HCT116 (cell line): ENCODE measurements around the gene CLIP2.

Experiments
- CBX3 ChIP-seq: IDR thresholded peaks from 2 replicates; pipeline ENCODE4 v1.6.1; 2012; ENCODE audit warnings: low read depth
- POLR2A ChIP-seq: IDR thresholded peaks from 2 replicates; pipeline ENCODE4 v1.7.0; 2011; ENCODE audit warnings: borderline replicate concordance; ENCODE audit not compliant: insufficient read depth, insufficient read length; ENCODE audit errors: extremely low read depth
- REST ChIP-seq: IDR thresholded peaks from 2 replicates; pipeline ENCODE4 v1.6.1; 2012; ENCODE audit warnings: low read depth
- SP1 ChIP-seq: IDR thresholded peaks from 2 replicates; pipeline ENCODE4 v1.6.1; 2012; ENCODE audit warnings: low read depth
- TF ChIP-seq, protein P1 (sequence below), 3 experiments: fragments of 200-600 bp in 1 of 3; sonication (generic) in 1 of 3; IDR thresholded peaks in 2 of 3; conservative IDR thresholded peaks in 1 of 3; 2 replicates each; pipeline ENCODE4 v1.5.1; 2012 to 2017; ENCODE audit warnings: low read depth in 2 of 3, low read length in 2 of 3, antibody characterized with exemption in 1 of 3, borderline replicate concordance in 1 of 3, control low read depth in 1 of 3, mild to moderate bottlenecking in 1 of 3, mixed read lengths in 1 of 3, mixed run types in 1 of 3, moderate library complexity in 1 of 3; ENCODE audit not compliant: insufficient read depth in 1 of 3

DNA sequence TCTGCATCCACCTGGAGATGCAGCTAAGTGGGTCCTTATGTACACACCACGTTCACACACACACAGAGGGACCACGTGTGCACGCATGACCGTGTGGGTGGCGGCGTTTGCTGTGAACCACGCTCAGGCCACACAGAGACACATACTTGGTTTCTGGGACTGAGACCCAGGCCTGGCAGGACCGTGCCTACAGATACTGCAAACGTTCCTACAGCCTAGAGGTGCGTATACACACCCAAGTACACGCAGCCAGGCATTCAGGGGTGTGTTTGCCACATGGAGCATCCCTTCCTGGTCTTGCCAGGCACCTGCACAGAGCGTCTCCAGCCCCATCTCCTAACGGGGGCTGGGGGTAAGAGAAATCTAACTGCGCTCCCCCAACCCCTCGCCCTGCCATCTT is 115.5 kb downstream of the CLIP2 start:
- TF ChIP-seq, protein P1, sequence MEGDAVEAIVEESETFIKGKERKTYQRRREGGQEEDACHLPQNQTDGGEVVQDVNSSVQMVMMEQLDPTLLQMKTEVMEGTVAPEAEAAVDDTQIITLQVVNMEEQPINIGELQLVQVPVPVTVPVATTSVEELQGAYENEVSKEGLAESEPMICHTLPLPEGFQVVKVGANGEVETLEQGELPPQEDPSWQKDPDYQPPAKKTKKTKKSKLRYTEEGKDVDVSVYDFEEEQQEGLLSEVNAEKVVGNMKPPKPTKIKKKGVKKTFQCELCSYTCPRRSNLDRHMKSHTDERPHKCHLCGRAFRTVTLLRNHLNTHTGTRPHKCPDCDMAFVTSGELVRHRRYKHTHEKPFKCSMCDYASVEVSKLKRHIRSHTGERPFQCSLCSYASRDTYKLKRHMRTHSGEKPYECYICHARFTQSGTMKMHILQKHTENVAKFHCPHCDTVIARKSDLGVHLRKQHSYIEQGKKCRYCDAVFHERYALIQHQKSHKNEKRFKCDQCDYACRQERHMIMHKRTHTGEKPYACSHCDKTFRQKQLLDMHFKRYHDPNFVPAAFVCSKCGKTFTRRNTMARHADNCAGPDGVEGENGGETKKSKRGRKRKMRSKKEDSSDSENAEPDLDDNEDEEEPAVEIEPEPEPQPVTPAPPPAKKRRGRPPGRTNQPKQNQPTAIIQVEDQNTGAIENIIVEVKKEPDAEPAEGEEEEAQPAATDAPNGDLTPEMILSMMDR (IDR thresholded peaks at IDR 0.05 in 2 of 3, conservative IDR thresholded peaks at IDR 0.05 in 1 of 3; ENCODE audit: borderline replicate concordance in 1 of 3, insufficient read depth in 1 of 3, low read depth in 2 of 3, low read length in 2 of 3), result no peak
- TF ChIP-seq POLR2A (no peak), REST (no peak), CBX3 (no peak), SP1 (no peak)
